CD4-positive, alpha-beta T cell treated with Interleukin-15 for 4 hours (primary cell): Measurements from ENCODE around the gene ADORA2A.

ENCODE experiments used
- DNase-seq: peaks from one replicate; pipeline ENCODE4 v3.0.0-alpha.2; 2020; ENCODE audit warnings: low spot score

The ADORA2A gene

GRCh38 chr22:24433001-24433827 is 5.8 kb downstream of the ADORA2A start:
- DNase-seq = no peak

DNA sequence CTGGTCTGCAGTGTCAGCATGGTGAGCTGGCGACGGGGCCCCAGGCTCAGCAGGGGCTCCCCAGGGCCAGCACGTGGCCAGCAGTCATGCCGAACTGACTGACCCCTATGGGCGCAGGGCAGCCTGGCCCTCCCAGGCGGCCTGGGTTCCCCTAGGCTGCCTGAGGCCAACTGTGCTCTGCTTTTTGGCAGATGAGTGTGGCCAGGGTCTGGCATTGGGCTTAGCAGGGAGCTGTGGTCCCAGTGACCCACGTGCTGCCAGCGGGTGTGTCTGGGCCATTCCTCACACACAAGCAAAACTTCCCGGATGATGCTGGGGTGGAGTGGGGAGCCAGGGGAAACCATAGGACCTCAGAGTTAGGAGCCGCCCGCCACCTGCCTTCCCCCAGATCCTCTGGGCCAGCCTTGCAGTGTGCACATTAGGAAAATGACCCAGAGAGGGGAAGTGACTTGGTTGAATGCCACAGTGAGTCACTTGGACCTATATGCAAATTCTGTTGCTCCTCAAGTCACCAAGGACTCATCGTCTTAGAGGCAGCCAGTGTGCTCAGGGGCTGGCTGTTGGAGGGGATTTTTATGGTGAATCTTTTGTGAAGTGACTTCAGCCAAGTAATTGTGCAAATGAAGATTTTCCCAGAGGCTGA is 6.5 kb downstream of the ADORA2A start:
- peak; percentile 69 for DNase-seq

GRCh38 chr22:24434471-24435322 is 7.3 kb downstream of the ADORA2A start:
- DNase-seq = peak; percentile 67

- DNase-seq = no peak
Observed at GRCh38 chr22:24435323-24435645, 7.9 kb downstream of the ADORA2A start.

GRCh38 chr22:24435861-24436371 is 8.5 kb downstream of the ADORA2A start:
- DNase-seq = no peak

DNA sequence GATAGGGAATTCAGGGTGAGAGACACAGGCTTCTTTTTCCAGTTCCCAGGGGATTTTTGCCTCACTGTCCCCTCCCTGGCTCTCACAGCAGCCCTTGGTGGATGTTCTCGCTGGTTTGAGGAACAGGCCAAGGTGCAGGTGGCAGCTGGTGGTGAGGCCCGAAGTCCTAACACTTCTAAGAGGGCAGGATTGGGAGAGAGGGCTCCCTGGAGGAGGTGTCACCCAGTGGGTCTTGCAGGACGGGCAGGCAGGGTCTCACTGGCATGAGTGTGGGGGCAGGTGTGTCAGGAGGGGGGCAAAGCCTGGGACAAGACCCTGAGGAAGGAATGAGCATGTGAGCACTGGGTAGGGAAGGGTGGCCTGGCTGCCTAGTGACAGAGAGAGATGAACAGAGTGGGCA is 9.2 kb downstream of the ADORA2A start:
- DNase-seq = no peak

- no peak for DNase-seq
Observed at GRCh38 chr22:24437091-24437490, 9.7 kb downstream of the ADORA2A start.

GRCh38 chr22:24437741-24438328 is 10.4 kb downstream of the ADORA2A start:
- no peak for DNase-seq

- DNase-seq = no peak
Observed at GRCh38 chr22:24440270-24440717, 12.9 kb downstream of the ADORA2A start.

GRCh38 chr22:24440718-24441405 is 13.5 kb downstream of the ADORA2A start:
- no peak for DNase-seq

GRCh38 chr22:24441406-24442351 is 14.3 kb downstream of the ADORA2A start:
- no peak for DNase-seq

DNA sequence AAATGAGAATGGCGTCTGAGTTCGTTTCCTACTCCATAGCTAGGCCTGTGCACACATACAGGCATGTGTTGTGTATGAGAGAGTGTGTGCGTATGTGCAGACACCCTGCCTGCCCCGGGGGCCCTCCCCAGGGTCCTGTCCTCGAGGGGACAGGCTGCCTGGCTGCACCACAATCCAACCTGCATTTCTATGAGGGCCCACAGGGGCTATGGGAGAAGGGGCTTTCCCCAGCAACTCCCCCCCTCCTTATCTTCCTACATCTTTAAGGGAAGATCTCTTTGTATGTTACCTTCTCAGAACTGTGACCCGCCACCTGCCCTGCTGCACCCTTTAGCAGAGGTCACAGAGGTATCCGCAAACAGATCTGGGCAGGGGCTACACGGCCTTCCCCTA is 14.9 kb downstream of the ADORA2A start:
- DNase-seq = no peak

DNA sequence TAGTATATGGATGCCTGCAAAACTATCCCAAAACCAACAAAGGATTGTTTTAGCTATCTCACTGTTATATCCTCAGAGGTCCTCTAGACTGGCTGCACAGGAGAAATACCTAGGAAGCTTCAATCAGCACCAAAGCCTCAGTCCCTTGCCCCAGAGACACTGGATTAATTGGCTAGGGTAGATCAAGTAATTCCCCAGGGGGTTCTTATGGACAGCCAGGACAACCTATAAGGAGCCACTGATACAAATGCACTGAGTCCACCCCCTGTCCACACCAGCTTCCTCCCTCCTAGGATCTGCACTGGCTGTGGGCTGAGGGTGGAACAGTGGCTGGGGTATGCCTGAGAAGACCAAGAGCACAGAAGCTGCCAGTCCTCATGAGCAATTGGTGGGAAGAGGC is 16.3 kb downstream of the ADORA2A start:
- no peak for DNase-seq

DNA sequence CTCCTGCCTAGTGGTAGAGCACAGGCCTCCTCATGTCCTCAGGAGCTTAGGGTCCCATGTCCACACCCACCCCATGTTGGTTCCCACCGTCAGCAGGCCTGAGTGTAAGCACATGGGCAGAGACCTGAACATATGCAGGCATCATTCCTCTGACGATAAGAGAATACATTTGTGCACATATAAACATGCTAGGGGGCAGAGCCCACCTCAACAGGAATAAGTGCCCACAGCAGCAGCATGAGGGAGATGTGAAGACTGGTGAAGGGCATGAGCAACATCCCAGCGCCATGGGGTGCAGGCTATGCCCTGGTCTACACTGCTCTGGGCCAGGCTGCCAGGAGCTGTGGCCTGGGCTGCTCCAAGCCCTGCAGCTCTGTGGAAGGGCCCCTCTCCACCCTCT is 16.9 kb downstream of the ADORA2A start:
- DNase-seq = no peak

DNA sequence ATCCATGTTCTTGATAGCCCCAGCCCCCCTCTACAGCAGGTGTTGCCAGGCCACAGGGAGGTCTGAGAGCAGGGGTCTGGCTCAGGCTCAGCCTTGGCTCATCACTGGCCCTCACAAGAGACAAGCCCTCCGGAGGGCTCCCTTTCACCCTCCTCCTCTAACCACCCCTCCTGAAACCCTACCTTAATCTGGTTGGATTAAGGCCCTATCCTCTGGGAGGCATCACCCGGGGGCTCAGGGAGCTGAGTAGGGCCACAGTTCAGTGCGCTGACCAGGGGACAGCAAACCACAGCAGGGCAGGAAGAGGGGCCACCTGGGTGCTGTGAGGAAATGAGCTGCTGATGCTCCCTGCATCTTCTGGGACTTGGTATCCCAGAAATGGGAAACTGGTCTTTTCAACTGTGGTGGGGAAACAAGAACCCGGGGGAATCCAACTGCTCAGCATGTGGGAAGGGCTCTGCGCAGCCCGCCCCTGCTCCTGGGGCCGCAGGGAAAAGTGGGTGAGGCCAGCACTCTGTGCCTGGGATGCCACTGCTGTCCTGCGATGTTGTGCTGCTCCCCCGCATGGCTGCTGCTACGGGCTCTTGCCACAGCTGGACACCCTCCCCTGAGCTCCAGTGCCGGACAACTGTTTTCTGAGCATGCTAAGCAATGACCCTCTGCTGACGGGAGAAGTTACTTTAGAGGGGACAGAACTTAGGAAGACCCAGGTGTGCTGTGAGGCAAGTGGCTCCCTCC is 17.5 kb downstream of the ADORA2A start:
- DNase-seq = no peak

DNA sequence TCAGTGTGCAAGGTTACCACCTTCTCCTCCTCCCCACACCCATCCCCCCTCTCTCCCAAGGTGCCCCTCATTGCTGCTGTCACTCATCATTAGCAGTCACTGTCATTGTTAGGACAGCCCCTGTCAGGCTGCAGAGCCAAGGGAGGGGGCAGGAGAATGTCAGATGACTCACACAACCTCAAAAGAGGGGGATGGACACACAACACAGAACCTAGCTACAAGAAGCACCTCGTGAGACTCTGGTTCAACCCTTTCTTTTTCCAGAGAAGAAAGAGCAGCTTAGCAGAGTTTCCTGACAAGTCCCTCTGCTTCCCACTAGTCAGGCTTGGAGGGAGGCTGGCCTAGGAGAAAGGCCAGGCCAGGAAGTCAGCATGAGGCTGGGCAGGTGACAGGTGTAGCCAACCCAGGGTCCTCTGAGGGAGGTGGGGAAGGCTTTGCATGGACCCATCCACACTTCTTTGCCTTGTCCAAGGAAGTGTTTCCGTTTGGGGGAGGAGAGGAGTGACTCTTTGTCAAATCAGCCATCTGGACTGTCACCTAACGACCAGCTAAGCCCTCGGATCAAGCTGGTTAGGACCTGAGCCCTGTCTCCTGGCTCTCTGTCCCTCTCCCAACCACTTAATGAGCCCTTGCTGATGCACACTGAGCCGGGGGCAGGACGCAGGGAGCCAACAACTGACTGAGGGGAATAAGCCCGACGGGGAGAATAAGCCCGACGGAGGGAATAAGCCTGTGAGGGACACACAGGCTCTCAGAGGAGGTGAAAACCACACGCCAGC is 18.3 kb downstream of the ADORA2A start:
- DNase-seq = no peak

- no peak for DNase-seq
Observed at GRCh38 chr22:24446260-24446611, 18.8 kb downstream of the ADORA2A start.

DNA sequence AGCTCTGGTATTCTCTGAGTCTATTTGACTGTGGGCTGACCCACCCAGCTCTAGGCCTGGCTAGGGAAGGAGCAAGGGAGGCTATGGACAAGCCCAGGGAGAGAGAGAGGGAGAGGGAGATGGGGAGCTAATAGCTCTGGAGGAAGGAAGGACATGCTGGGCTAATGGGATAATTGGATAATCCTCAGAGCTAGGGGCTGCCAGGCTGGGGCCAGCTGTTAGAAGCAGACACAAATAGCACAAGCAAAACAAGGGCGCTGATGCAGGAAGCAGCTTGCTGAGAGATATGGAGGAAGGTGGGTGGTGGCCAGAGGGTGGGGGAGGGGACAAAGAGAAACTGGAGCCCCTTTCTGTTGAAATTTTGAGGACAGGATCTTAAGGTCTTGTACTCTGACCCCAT is 23.2 kb downstream of the ADORA2A start:
- no peak for DNase-seq

DNA sequence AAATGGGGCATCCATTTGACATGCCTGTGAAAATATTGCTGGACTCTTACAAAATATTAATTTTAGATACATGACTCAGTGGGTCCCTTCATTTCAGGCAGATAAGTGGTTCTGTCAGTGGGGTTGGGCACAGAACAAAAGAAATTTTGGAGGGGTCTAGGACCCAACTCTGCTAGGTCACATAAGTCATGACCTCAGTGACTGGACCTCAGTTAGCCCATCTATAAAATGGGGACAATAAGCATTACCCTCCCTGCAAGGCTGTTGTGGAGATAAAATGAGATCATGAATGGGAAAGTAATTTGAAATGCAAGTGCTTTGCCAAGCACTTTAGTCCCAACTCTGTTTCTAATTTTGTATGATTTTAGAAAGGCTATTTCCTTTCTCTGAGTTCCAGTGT is 23.8 kb downstream of the ADORA2A start:
- no peak for DNase-seq
